Measurements from ENCODE around the gene SNX22. TPM values are rescaled to one million over a fixed set of nuclear protein-coding genes. Genes with fewer than 3 reads are reported as not detected.

SNX22 gene
- polyA plus RNA-seq, 1 donor (not counting 4 experiments of a cell fraction or from before 2014, with no cell fraction given), result 0.04 TPM

DNA sequence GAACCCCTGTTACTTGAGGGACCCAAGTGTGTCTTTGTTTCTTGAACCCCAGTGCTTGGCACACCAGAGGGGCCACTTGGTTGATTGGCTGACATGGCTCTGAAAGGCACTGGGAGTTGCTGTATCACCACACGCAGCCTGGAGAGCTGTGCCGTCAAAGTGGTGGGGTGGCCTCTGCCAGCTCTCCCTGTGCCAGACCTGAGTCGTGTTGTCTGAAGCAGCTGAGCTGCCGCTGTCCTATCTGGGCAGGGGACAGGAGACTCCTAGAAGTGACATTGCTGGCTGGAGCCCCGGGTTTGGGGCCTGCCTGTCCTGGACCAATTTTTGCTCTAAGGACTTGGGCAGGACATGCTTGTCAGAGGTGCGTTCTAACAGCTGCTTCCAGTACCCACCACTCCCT is 5.5 kb upstream of the SNX22 start:
- H3K4me2 ChIP-seq (ENCODE audit: control insufficient read depth, extremely low read depth, insufficient read depth, low read depth, low read length), result no peak overlapping the region
- TF ChIP-seq, protein P1, sequence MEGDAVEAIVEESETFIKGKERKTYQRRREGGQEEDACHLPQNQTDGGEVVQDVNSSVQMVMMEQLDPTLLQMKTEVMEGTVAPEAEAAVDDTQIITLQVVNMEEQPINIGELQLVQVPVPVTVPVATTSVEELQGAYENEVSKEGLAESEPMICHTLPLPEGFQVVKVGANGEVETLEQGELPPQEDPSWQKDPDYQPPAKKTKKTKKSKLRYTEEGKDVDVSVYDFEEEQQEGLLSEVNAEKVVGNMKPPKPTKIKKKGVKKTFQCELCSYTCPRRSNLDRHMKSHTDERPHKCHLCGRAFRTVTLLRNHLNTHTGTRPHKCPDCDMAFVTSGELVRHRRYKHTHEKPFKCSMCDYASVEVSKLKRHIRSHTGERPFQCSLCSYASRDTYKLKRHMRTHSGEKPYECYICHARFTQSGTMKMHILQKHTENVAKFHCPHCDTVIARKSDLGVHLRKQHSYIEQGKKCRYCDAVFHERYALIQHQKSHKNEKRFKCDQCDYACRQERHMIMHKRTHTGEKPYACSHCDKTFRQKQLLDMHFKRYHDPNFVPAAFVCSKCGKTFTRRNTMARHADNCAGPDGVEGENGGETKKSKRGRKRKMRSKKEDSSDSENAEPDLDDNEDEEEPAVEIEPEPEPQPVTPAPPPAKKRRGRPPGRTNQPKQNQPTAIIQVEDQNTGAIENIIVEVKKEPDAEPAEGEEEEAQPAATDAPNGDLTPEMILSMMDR (optimal IDR thresholded peaks at IDR 0.05 in 1 of 3, IDR thresholded peaks at IDR 0.05 in 1 of 3, conservative IDR thresholded peaks at IDR 0.05 in 1 of 3; ENCODE audit: extremely low read depth in 1 of 3, insufficient read depth in 2 of 3, low read length in 3 of 3), result no peak
- TF ChIP-seq EZH2 (IDR thresholded peaks at IDR 0.05; ENCODE audit: low read length), result no peak
- no peak overlapping the region for H3K27ac ChIP-seq (ENCODE audit: control insufficient read depth, insufficient read depth, low read length)
- no peaks in the 10 kb centered on the region for H3K9me1 ChIP-seq (ENCODE audit: control insufficient read depth, extremely low read depth, insufficient read depth, low read length)
- H3K4me3 ChIP-seq (ENCODE audit: control insufficient read depth in 2 of 3, extremely low read depth in 1 of 3, insufficient read depth in 2 of 3, low read depth in 1 of 3, low read length in 3 of 3), result no peak overlapping the region
- no peaks in the 10 kb centered on the region for H3K9me3 ChIP-seq (ENCODE audit: control insufficient read depth, low read depth, low read length)
- dilution Hi-C loops (cut with MboI; ENCODE audit: extremely low pct_ligation_motif_present, low sequenced_read_pairs), result no loop called here
- H2AFZ ChIP-seq (ENCODE audit: control insufficient read depth, low read length), result no peak overlapping the region
- H3K36me3 ChIP-seq (ENCODE audit: control insufficient read depth in 2 of 2, extremely low read depth in 1 of 2, insufficient read depth in 2 of 2, low read length in 2 of 2), result peaks cover 7 to 8% of the 10 kb centered on the region in 2 experiments
- H3K9ac ChIP-seq (ENCODE audit: control insufficient read depth, extremely low read depth, insufficient read depth, low read length), result no peak overlapping the region
- FAIRE-seq (no peak), DNase-seq (ENCODE audit: low read depth, low spot score) (no peak)
- no peaks in the 10 kb centered on the region for H3K4me1 ChIP-seq (ENCODE audit: control insufficient read depth, extremely low read depth, insufficient read depth, low read length)
- no peaks in the 10 kb centered on the region for H4K20me1 ChIP-seq (ENCODE audit: control insufficient read depth, extremely low read depth, insufficient read depth, low read length)
- H3K79me2 ChIP-seq (ENCODE audit: control insufficient read depth, insufficient read depth, low read length), result no peaks in the 10 kb centered on the region
- H3K27me3 ChIP-seq (ENCODE audit: control insufficient read depth, extremely low read depth, insufficient read depth, low read length), result no peaks in the 10 kb centered on the region

DNA sequence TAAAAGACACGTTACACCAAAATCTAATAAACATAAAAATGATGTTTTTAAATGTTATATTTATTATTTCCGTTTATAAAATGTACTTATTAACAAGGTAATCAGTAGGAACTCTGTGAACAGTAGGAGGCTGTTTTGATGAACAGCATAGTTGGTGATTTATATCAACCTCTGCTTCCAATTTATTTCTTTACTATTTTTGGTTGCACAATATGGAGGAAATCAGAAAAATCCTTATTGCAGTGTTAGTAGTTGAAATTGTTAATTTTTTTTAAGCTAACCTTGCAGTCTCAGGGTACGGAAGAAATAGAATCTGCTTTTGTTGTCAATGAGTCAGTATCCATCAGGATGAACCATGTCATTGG is 5.0 kb upstream of the SNX22 start:
- no peak overlapping the region for H3K4me3 ChIP-seq (ENCODE audit: control insufficient read depth in 2 of 3, extremely low read depth in 1 of 3, insufficient read depth in 2 of 3, low read depth in 1 of 3, low read length in 3 of 3)
- no peak overlapping the region for H3K4me2 ChIP-seq (ENCODE audit: control insufficient read depth, extremely low read depth, insufficient read depth, low read depth, low read length)
- DNase-seq (ENCODE audit: low read depth, low spot score), result no peak
- no peak overlapping the region for H3K27ac ChIP-seq (ENCODE audit: control insufficient read depth, insufficient read depth, low read length)
- no peaks in the 10 kb centered on the region for H4K20me1 ChIP-seq (ENCODE audit: control insufficient read depth, extremely low read depth, insufficient read depth, low read length)
- no peak overlapping the region for H3K9ac ChIP-seq (ENCODE audit: control insufficient read depth, extremely low read depth, insufficient read depth, low read length)
- no peaks in the 10 kb centered on the region for H3K27me3 ChIP-seq (ENCODE audit: control insufficient read depth, extremely low read depth, insufficient read depth, low read length)
- H3K79me2 ChIP-seq (ENCODE audit: control insufficient read depth, insufficient read depth, low read length), result no peaks in the 10 kb centered on the region
- peaks cover 5% of the 10 kb centered on the region in 2 experiments for H3K36me3 ChIP-seq (ENCODE audit: control insufficient read depth in 2 of 2, extremely low read depth in 1 of 2, insufficient read depth in 2 of 2, low read length in 2 of 2)
- no peaks in the 10 kb centered on the region for H3K9me3 ChIP-seq (ENCODE audit: control insufficient read depth, low read depth, low read length)
- FAIRE-seq, result no peak
- TF ChIP-seq EZH2 (IDR thresholded peaks at IDR 0.05; ENCODE audit: low read length), result no peak
- TF ChIP-seq, protein P1 (optimal IDR thresholded peaks at IDR 0.05 in 1 of 3, IDR thresholded peaks at IDR 0.05 in 1 of 3, conservative IDR thresholded peaks at IDR 0.05 in 1 of 3; ENCODE audit: extremely low read depth in 1 of 3, insufficient read depth in 2 of 3, low read length in 3 of 3), result no peak
- no peaks in the 10 kb centered on the region for H3K9me1 ChIP-seq (ENCODE audit: control insufficient read depth, extremely low read depth, insufficient read depth, low read length)
- no peaks in the 10 kb centered on the region for H3K4me1 ChIP-seq (ENCODE audit: control insufficient read depth, extremely low read depth, insufficient read depth, low read length)
- no peak overlapping the region for H2AFZ ChIP-seq (ENCODE audit: control insufficient read depth, low read length)
- dilution Hi-C loops (cut with MboI; ENCODE audit: extremely low pct_ligation_motif_present, low sequenced_read_pairs), result no loop called here
